H1 (cell line): ENCODE data around the gene E2F2. TPM values are rescaled to one million over a fixed set of nuclear protein-coding genes. Genes with fewer than 3 reads are reported as not detected.

Experiments used
- ASH2L ChIP-seq: fragments of 200-600, 300-600 bp; sonication (generic); IDR thresholded peaks from one replicate; pipeline ENCODE4 v1.7.1; 2017; ENCODE audit warnings: low read length
- BCL11A ChIP-seq, 2 experiments: IDR thresholded peaks; one replicate each; pipeline ENCODE4 v1.6.1; 2011; ENCODE audit warnings: low read depth in 2 of 2, low read length in 2 of 2, mild to moderate bottlenecking in 2 of 2
- BRCA1 ChIP-seq: IDR thresholded peaks from 2 replicates; pipeline ENCODE4 v1.6.1; 2012; ENCODE audit warnings: low read depth, low read length, improper control_type of control experiment
- CEBPB ChIP-seq: IDR thresholded peaks from 2 replicates; pipeline ENCODE4 v1.6.1; 2012; ENCODE audit warnings: low read depth, low read length
- CHD2 ChIP-seq: IDR thresholded peaks from 2 replicates; pipeline ENCODE4 v1.6.1; 2012; ENCODE audit warnings: low read length, improper control_type of control experiment
- EP300 ChIP-seq, 2 experiments: IDR thresholded peaks; 1 replicate in 1 of 2; 2 replicates in 1 of 2; pipeline ENCODE4 v1.6.1; 2011 to 2012; ENCODE audit warnings: low read depth in 2 of 2, low read length in 2 of 2, mild to moderate bottlenecking in 2 of 2, borderline replicate concordance in 1 of 2, inconsistent platforms in 1 of 2, moderate library complexity in 1 of 2
- GTF2F1 ChIP-seq: IDR thresholded peaks from 2 replicates; pipeline ENCODE4 v1.6.1; 2012; ENCODE audit warnings: low read depth, low read length, improper control_type of control experiment, borderline replicate concordance
- HDAC2 ChIP-seq, 2 experiments: fragments of 300-600 bp in 1 of 2; sonication (generic) in 1 of 2; IDR thresholded peaks; 2 replicates each; pipeline ENCODE4 v1.6.1; 2011 to 2012; ENCODE audit warnings: low read depth in 2 of 2, low read length in 2 of 2, mild to moderate bottlenecking in 2 of 2, moderate library complexity in 2 of 2, borderline replicate concordance in 1 of 2, inconsistent platforms in 1 of 2
- HDAC6 ChIP-seq: IDR thresholded peaks from one replicate; pipeline ENCODE4 v1.7.1; 2012; ENCODE audit warnings: low read depth, mild to moderate bottlenecking, inconsistent platforms, low read length, moderate library complexity
- JUN ChIP-seq: IDR thresholded peaks from 2 replicates; pipeline ENCODE4 v1.6.1; 2011; ENCODE audit warnings: low read depth, mild to moderate bottlenecking, improper control_type of control experiment, low read length
- KDM1A ChIP-seq: fragments of 200-600, 300-600 bp; sonication (generic); IDR thresholded peaks from 2 replicates; pipeline ENCODE4 v1.7.1; 2016; ENCODE audit warnings: mild to moderate bottlenecking, low read length, borderline replicate concordance
- PHF8 ChIP-seq: fragments of 200-600 bp; sonication (generic); conservative IDR thresholded peaks from 2 replicates; pipeline ENCODE4 v1.7.1; 2012; ENCODE audit warnings: low read depth, mild to moderate bottlenecking, inconsistent platforms, low read length, moderate library complexity
- POLR2A ChIP-seq, 2 experiments: IDR thresholded peaks; 1 replicate in 1 of 2; 2 replicates in 1 of 2; pipeline ENCODE4 v1.6.1; 2011; ENCODE audit warnings: low read depth in 2 of 2, low read length in 2 of 2, mild to moderate bottlenecking in 2 of 2; ENCODE audit errors: control extremely low read depth in 1 of 2
- POLR2AphosphoS5 ChIP-seq: IDR thresholded peaks from 2 replicates; pipeline ENCODE4 v1.6.1; 2011; ENCODE audit warnings: low read depth, low read length
- RBBP5 ChIP-seq: IDR thresholded peaks from 2 replicates; pipeline ENCODE4 v1.7.1; 2012; ENCODE audit warnings: low read depth, mild to moderate bottlenecking, inconsistent platforms, low read length, moderate library complexity, borderline replicate concordance
- RXRA ChIP-seq: IDR thresholded peaks from 2 replicates; pipeline ENCODE4 v1.6.1; 2011; ENCODE audit warnings: low read depth, mild to moderate bottlenecking, low read length, moderate library complexity; ENCODE audit not compliant: insufficient read depth
- SIN3A ChIP-seq, 2 experiments: IDR thresholded peaks in 1 of 2; conservative IDR thresholded peaks in 1 of 2; 2 replicates each; pipeline ENCODE4 v1.6.1; 2011 to 2012; ENCODE audit warnings: low read length in 2 of 2, improper control_type of control experiment in 1 of 2, low read depth in 1 of 2, mild to moderate bottlenecking in 1 of 2
- SP1 ChIP-seq: IDR thresholded peaks from 2 replicates; pipeline ENCODE4 v1.6.1; 2011; ENCODE audit warnings: low read depth, low read length
- SP4 ChIP-seq: IDR thresholded peaks from 2 replicates; pipeline ENCODE4 v1.6.1; 2012; ENCODE audit warnings: low read length, inconsistent platforms
- SRF ChIP-seq: IDR thresholded peaks from 2 replicates; pipeline ENCODE4 v1.6.1; 2011; ENCODE audit warnings: mild to moderate bottlenecking, low read depth, low read length, moderate library complexity
- SUZ12 ChIP-seq: fragments of 200-600 bp; sonication (generic); IDR thresholded peaks from 2 replicates; pipeline ENCODE4 v1.6.1; 2012; ENCODE audit warnings: mild to moderate bottlenecking, inconsistent platforms, low read length, moderate library complexity, mixed read lengths
- TBP ChIP-seq: IDR thresholded peaks from 2 replicates; pipeline ENCODE4 v1.6.1; 2011; ENCODE audit warnings: low read depth, low read length, improper control_type of control experiment
- TEAD4 ChIP-seq: IDR thresholded peaks from 2 replicates; pipeline ENCODE4 v1.6.1; 2012; ENCODE audit warnings: low read depth, low read length, inconsistent platforms, mixed read lengths
- polyA plus RNA-seq, 7 experiments: library from polyadenylated mRNA; depleted of rRNA in 3 of 7; stranded (reverse) in 5 of 7; unstranded in 2 of 7; fragments of >200 nt in 5 of 7; fragments of 200-250 nt in 2 of 7; gene quantifications; 1 replicate in 5 of 7; 2 replicates in 1 of 7; 4 replicates in 1 of 7; pipeline versions ENCODE4 v1.2.1 to v1.2.3, GENCODE V29; 2011 to 2013; ENCODE audit warnings: missing spikeins in 2 of 7, mixed read lengths in 2 of 7
- total RNA-seq: library from RNA; stranded (reverse); fragmentation: NEBNext Ultra II Directional; extraction: Animal tissue kit (Norgen Biotek cat#: 25700); gene quantifications from 2 replicates; pipeline ENCODE4 v1.2.1, GENCODE V29; 2021
- TF ChIP-seq, protein P1 (sequence below): IDR thresholded peaks from 2 replicates; pipeline ENCODE4 v1.6.1; 2011; ENCODE audit warnings: low read length, improper control_type of control experiment

Gene E2F2
- total and polyA plus RNA-seq, 2 of the 8 experiments (the other 6 are each of a cell fraction or from before 2014, with no cell fraction given), result 1.8 to 7.0 TPM

- TF ChIP-seq CEBPB (peak; percentile 98), GTF2F1 (no peak), EP300 (IDR thresholded peaks at IDR 0.05; ENCODE audit: borderline replicate concordance in 1 of 2, low read depth in 2 of 2, low read length in 2 of 2) (no peak), SP4 (peak; percentile 78), RXRA (no peak), SP1 (no peak), HDAC2 (IDR thresholded peaks at IDR 0.05; ENCODE audit: borderline replicate concordance in 1 of 2, low read depth in 2 of 2, low read length in 2 of 2) (no peak; a peak in 1 of 4 replicates), RBBP5 (peak; percentile 32; the same call in 1 of the 2 replicates), SUZ12 (no peak), TEAD4 (no peak), PHF8 (no peak; the same call in none of the 2 replicates), ASH2L (peak; percentile 76), SRF (no peak), HDAC6 (no peak), POLR2AphosphoS5 (peak; percentile 77), BRCA1 (no peak), JUN (no peak), CHD2 (no peak), TBP (no peak; the same call in 1 of the 2 replicates), SIN3A (conservative IDR thresholded peaks at IDR 0.05 in 1 of 2, IDR thresholded peaks at IDR 0.05 in 1 of 2; ENCODE audit: low read depth in 1 of 2, low read length in 2 of 2) (no peak), POLR2A (IDR thresholded peaks at IDR 0.05; ENCODE audit: control extremely low read depth in 1 of 2, low read depth in 2 of 2, low read length in 2 of 2) (peak in 1 of 2 experiments; percentile 75; a peak in 2 of 3 replicates), BCL11A (IDR thresholded peaks at IDR 0.05; ENCODE audit: low read depth in 2 of 2, low read length in 2 of 2) (no peak), KDM1A (no peak)
- TF ChIP-seq, protein P1, sequence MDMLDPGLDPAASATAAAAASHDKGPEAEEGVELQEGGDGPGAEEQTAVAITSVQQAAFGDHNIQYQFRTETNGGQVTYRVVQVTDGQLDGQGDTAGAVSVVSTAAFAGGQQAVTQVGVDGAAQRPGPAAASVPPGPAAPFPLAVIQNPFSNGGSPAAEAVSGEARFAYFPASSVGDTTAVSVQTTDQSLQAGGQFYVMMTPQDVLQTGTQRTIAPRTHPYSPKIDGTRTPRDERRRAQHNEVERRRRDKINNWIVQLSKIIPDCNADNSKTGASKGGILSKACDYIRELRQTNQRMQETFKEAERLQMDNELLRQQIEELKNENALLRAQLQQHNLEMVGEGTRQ, result no peak
These were observed at the start of gene E2F2 (continued) for GRCh38 chr1:23530747-23531561.
